Eye (tissue), 1 donor: Measurements from ENCODE around the gene PTOV1.

Source experiments
- DNase-seq: peaks from one replicate; pipeline ENCODE4 v3.0.0-alpha.2; 2015

PTOV1 gene

GRCh38 chr19:49845414-49845813 is 5.5 kb upstream of the PTOV1 start:
- DNase-seq: no peak

DNA sequence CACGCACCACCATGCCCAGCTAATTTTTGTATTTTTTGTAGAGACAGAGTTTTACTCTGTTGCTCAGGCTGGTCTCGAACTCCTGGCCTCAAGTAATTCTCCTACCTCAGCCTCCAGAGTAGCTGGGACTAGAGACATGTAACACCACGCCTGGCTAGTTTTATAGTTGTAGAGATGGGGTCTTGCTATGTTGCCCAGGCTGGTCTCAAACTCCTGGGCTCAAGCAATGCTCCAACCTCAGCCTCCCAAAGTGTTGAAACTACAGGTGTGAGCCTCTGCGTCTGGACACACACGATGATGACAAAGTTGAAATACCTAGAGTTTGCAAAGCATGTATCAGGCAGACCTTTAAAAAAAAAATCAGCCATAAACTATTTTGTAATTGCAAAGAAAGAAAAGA is 4.6 kb upstream of the PTOV1 start:
- DNase-seq: no peak

DNA sequence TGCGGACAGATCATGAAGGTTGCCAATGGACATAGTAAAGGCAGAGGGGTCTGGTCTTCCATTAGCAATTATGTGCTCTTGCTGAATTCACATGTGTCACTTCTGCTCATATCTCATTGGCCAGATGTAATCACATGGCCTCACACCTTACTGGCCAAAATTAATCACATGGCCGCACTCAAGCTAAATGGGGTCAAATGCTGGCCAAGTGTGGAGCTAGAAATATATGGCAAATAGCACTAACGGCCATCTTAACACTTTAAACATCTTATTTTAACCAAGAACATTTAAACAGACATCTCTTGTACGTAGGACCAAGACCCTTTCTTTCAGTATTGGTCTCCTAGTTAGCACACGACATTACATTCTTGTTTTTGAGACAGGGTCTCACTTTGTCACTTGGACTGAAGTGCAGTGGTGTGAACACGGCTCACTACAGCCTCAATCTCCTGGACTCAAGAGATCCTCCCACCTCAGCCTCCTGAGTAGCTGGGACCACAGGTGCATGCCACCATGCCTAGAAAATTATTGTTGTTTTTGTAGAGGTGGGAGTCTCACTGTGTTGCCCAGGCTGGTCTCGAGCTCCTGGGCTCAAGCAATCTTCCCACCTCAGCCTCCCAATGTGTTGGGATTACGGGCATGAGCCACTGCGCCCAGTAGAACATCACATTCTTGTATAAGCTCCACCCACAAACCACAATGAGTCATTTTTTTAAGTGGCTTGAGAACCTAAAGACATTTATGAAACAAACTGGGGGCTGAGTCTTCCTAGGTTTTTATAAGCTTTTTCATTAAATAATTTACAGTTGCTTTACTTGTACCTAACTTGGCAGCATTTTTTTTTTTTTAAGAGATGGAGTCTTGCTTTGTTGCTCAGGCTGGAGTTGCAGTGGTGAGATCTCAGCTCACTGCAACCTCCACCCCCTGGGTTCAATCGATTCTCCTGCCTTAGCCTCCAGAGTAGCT is 2.9 kb upstream of the PTOV1 start:
- DNase-seq: no peak

- DNase-seq: no peak
Measured at GRCh38 chr19:49848938-49849337, 2.0 kb upstream of the PTOV1 start.

DNA sequence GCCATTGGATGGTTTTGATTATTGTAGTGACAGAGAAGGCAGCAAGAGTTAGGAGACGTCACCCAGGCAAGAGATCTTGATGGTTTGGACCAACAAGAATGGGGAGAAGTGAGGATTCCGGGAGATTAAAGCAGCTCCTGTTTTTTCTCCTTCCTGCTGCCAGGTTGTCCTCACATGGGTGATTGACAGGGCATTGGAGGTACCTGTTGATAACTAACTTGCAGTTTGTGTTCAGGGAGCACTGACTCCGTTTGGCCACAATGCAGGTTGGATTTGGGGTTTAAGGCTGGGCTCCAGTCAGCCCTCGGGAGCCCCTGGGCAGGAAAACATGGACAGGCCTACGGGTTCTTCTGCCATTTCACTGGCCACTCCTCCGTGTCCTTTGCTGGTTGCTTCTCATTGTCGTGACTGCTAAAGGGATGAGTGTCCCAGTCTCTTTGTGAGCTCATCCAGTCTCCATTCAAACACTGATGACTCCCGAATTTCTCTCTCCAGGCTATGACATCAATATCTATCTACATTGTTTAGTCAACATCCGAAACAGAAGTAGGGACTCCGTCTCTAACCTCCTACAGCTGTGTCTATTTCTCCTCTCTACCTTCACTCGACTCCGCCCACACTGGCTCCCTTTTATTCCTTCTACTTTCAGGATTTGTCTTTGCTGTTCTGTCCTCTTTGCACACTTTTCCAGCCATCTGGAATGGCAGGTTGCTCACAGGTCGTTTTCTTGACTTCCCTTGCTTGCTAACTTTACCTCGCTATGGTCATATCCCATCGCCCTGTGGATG is 1.3 kb upstream of the PTOV1 start:
- DNase-seq: no peak

- no peak for DNase-seq
Measured at GRCh38 chr19:49850221-49850486, 805 bp upstream of the PTOV1 start.

- peak; percentile 71 for DNase-seq
Measured at GRCh38 chr19:49851456-49852259, 699 bp downstream of the PTOV1 start.

- DNase-seq: no peak
Measured at GRCh38 chr19:49852631-49853126, 1.7 kb downstream of the PTOV1 start.

GRCh38 chr19:49853852-49854377 is 3.0 kb downstream of the PTOV1 start:
- no peak for DNase-seq

GRCh38 chr19:49854378-49855263 is 3.7 kb downstream of the PTOV1 start:
- DNase-seq: no peak

GRCh38 chr19:49855277-49855675 is 4.3 kb downstream of the PTOV1 start:
- DNase-seq: no peak

DNA sequence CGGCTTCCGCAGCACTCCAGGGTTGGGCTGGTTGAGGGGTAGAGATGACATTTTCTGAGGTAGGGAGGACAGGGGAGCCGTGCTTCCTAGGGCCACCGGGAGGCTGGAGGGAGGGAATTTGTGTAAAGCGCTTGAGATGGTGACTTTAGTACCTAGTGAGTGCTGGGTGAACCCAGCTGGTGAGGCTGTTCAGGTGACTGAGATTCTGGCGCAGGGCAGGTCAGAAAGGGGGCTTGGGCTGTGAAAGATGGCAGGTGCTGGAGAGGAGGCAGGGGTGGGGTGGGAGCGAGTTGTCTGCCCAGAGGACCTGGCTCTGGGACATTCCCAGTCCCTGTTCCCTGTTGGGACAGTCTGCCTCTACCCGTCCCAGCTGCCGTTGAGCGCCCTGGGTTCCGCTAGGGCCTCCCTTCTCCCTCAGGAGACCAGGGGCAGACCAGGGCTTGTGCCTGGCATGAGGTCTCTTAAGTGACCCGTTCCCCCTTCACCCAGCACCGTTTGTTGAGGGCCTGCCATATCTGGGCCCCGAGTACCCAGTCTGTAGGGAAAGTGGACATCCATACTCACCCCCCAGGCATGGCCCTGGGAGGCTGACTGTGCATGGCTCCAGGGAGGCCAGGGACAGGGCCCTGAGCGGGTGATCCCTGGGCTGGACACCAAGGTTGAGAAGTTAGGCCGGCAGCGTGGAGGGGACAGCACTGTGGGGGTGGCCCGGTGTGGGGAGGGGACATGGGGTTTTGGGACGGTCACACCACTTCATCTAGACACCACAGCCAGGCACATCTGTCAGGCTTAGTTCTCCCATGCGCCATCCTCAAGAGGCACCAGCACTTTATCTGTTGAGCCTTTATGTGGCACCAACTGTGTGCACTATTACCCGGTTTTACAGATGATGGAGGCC is 5.0 kb downstream of the PTOV1 start:
- DNase-seq: no peak

DNA sequence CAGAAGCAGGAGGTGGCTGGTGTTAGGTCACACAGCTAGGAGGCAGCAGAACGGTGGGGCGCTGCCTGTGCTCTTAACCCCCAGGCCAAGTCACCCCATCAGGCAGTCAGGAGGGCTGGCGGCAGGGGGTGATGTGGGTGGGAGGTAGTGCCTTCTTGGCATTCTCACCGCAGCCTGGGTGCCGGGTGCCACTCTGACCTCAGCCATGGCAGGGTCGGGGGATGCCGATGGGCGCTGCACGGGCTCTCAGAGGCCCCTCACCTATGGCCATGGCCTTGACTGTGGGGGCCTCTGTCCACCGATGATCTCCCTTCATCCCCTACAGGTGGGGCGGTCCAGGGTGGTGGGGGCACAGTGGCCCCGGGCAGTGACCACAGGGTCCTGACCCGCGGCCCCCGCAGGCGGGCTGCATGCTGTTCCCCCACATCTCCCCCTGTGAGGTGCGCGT is 5.6 kb downstream of the PTOV1 start:
- no peak for DNase-seq

- DNase-seq: no peak
Measured at GRCh38 chr19:49857061-49857837, 6.3 kb downstream of the PTOV1 start.

DNA sequence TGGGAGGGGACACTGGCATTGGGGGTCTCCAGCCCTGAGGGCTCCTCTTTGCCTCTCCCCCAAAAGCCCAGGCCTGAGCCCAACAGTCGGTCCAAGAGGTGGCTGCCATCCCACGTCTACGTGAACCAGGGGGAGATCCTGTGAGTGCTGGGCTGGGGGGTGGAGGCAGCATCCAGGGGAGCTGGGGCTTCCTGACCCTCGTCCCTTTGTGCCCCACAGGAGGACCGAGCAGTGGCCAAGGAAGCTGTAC is 6.8 kb downstream of the PTOV1 start:
- no peak for DNase-seq

DNA sequence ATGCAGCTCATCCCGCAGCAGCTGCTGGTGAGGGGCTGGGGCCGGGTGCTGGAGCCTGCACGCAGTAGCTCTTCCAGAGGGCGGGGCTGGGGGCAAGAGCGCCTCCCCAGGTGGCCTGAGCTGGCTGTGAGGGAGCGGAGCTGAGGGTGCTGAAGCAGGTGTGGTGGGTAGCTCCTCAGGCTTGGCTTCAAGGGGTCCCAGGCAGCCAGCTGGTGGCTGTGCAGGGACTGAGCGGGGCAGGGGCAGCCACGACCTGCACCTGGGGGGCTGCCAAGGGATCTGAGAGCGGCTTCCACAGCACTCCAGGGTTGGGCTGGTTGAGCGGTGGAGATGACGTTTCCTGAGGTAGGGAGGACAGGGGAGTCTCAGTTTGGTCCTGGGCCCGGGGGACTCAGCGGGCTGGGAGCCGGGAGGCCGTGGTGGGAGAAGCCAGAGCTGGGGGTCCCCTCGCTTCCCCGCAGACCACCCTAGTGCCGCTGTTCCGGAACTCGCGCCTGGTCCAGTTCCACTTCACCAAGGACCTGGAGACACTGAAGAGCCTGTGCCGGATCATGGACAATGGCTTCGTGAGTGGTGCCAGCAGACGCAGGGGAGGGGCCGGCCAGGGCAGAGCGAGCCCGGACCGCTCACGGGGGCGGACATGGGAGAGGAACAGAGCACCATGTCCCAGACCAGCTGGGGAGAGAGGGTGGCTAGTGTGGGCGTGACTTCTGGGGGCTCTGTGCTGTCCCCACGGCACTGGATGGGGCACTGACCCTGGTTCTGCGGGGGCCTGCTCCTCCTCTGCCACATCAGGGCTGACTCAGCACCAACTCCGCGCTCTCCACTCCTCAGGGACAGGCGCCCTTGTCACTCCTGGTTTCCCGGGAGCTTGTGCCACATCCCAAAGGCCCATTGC is 7.4 kb downstream of the PTOV1 start:
- DNase-seq: no peak

GRCh38 chr19:49859682-49860335 is 8.8 kb downstream of the PTOV1 start:
- DNase-seq: no peak

GRCh38 chr19:49860336-49861102 is 9.6 kb downstream of the PTOV1 start:
- peak; percentile 33 for DNase-seq
